ENCODE results near the gene KDM4C. TPM values are rescaled to one million over a fixed set of nuclear protein-coding genes. Genes with fewer than 3 reads are reported as not detected.
A peak's percentile ranks its signal among the peaks of the same experiment; 100 is the strongest.
"Not testable (repeated sequence)": the region's sequence is repeated elsewhere in the genome, so short reads cannot be mapped to it uniquely, and the experiment has no call there.

KDM4C gene
- total RNA-seq (10 to 100 TPM; 40.2 to 54.4 TPM), polyA plus RNA-seq (10 to 100 TPM in 1 of 2 donors, 1 to 10 TPM in 1; 9.5 to 16.5 TPM)
- long read RNA-seq, donor 1, partial matches to known transcripts: 3 of 19 reads
- long read RNA-seq, donor 1, other reads (novel, unspliced or antisense): 14 of 19 reads
- long read RNA-seq, donor 2, full-length matches to known transcripts: 8 of 33 reads
- long read RNA-seq, donor 2, partial matches to known transcripts: 8 of 33 reads
- long read RNA-seq, donor 2, other reads (novel, unspliced or antisense): 17 of 33 reads

GRCh38 chr9:6757456-6758247 is at the start of gene KDM4C:
Gene KDM4C (plus strand): TSS chr9:6757973. CDS start chr9:6792989, 35,016 bp downstream.
- peak; percentile 98 for DNase-seq
- peak within 1 kb of the TSS; percentile 86 to 95 for H3K4me3 ChIP-seq (ENCODE audit: low read length in 2 of 2)
- no peaks in the 10 kb centered on the region for H3K36me3 ChIP-seq (ENCODE audit: control insufficient read depth in 1 of 2, insufficient read depth in 2 of 2, low read length in 1 of 2)
- H3K27ac ChIP-seq (ENCODE audit: low read depth in 1 of 2, low read length in 2 of 2): peak within 1 kb of the TSS; percentile 90 to 91
- 0% methylated on average over 69 to 80 of the region's 80 CpGs for WGBS, 2 donors
- no peaks in the 10 kb centered on the region for H3K4me1 ChIP-seq (ENCODE audit: control insufficient read depth in 1 of 2, insufficient read depth in 2 of 2, low read length in 2 of 2)
- no peaks in the 10 kb centered on the region for H3K9me3 ChIP-seq (ENCODE audit: control insufficient read depth, low read length)
- intact Hi-C loops (cut with DNase I): loop anchor here in 1 of 2 donors (1.0 to 10.0 kb wide), 4 partner anchors 55 to 750 kb away; a partner anchor contains a TSS
- no peaks in the 10 kb centered on the region for H3K27me3 ChIP-seq (ENCODE audit: control insufficient read depth in 1 of 2, insufficient read depth in 2 of 2, low read length in 1 of 2)
- peak; percentile 97 for ATAC-seq (ENCODE audit: low FRiP score)

- no peaks in the 10 kb centered on the region for H3K36me3 ChIP-seq (ENCODE audit: control insufficient read depth in 1 of 2, insufficient read depth in 2 of 2, low read length in 1 of 2)
- no peaks in the 10 kb centered on the region for H3K9me3 ChIP-seq (ENCODE audit: control insufficient read depth, low read length)
- H3K4me1 ChIP-seq (ENCODE audit: control insufficient read depth in 1 of 2, insufficient read depth in 2 of 2, low read length in 2 of 2): no peaks in the 10 kb centered on the region
- no peak overlapping the region for H3K4me3 ChIP-seq (ENCODE audit: low read length in 2 of 2)
- H3K27ac ChIP-seq (ENCODE audit: low read depth in 1 of 2, low read length in 2 of 2): no peak overlapping the region
- no peak for DNase-seq
- no peak for ATAC-seq (ENCODE audit: low FRiP score)
- intact Hi-C loops (cut with DNase I): no loop called here
- WGBS, 2 donors: 93 to 97% methylated on average over 2 of the region's 2 CpGs
- H3K27me3 ChIP-seq (ENCODE audit: control insufficient read depth in 1 of 2, insufficient read depth in 2 of 2, low read length in 1 of 2): no peaks in the 10 kb centered on the region
Observed at GRCh38 chr9:6708732-6709131, 49.0 kb upstream of the KDM4C start.

- Histone ChIP-seq H3K36me3 (ENCODE audit: control insufficient read depth in 1 of 2, insufficient read depth in 2 of 2, low read length in 1 of 2) (no peaks in the 10 kb centered on the region), H3K4me1 (ENCODE audit: control insufficient read depth in 1 of 2, insufficient read depth in 2 of 2, low read length in 2 of 2) (no peaks in the 10 kb centered on the region), H3K9me3 (ENCODE audit: control insufficient read depth, low read length) (no peaks in the 10 kb centered on the region), H3K4me3 (ENCODE audit: low read length in 2 of 2) (no peak overlapping the region), H3K27me3 (ENCODE audit: control insufficient read depth in 1 of 2, insufficient read depth in 2 of 2, low read length in 1 of 2) (no peaks in the 10 kb centered on the region), H3K27ac (ENCODE audit: low read depth in 1 of 2, low read length in 2 of 2) (no peak overlapping the region)
- intact Hi-C loops (cut with DNase I): no loop called here
- DNase-seq (no peak), ATAC-seq (ENCODE audit: low FRiP score) (no peak)
- WGBS, 2 donors: 67 to 71% methylated on average over 3 of the region's 3 CpGs
Observed at GRCh38 chr9:6711403-6711802, 46.4 kb upstream of the KDM4C start.

- no peak for DNase-seq
- H3K4me1 ChIP-seq (ENCODE audit: control insufficient read depth in 1 of 2, insufficient read depth in 2 of 2, low read length in 2 of 2): no peaks in the 10 kb centered on the region
- no peak overlapping the region for H3K4me3 ChIP-seq (ENCODE audit: low read length in 2 of 2)
- no peak for ATAC-seq (ENCODE audit: low FRiP score)
- intact Hi-C loops (cut with DNase I): no loop called here
- WGBS, 2 donors: 85 to 91% methylated on average over 3 of the region's 3 CpGs
- no peak overlapping the region for H3K27ac ChIP-seq (ENCODE audit: low read depth in 1 of 2, low read length in 2 of 2)
- no peaks in the 10 kb centered on the region for H3K36me3 ChIP-seq (ENCODE audit: control insufficient read depth in 1 of 2, insufficient read depth in 2 of 2, low read length in 1 of 2)
- no peaks in the 10 kb centered on the region for H3K27me3 ChIP-seq (ENCODE audit: control insufficient read depth in 1 of 2, insufficient read depth in 2 of 2, low read length in 1 of 2)
- H3K9me3 ChIP-seq (ENCODE audit: control insufficient read depth, low read length): no peaks in the 10 kb centered on the region
Observed at GRCh38 chr9:6712041-6712440, 45.7 kb upstream of the KDM4C start.

GRCh38 chr9:6714176-6714575 is 43.6 kb upstream of the KDM4C start:
- Histone ChIP-seq H3K9me3 (ENCODE audit: control insufficient read depth, low read length) (no peaks in the 10 kb centered on the region), H3K27me3 (ENCODE audit: control insufficient read depth in 1 of 2, insufficient read depth in 2 of 2, low read length in 1 of 2) (no peaks in the 10 kb centered on the region), H3K4me3 (ENCODE audit: low read length in 2 of 2) (no peak overlapping the region), H3K27ac (ENCODE audit: low read depth in 1 of 2, low read length in 2 of 2) (no peak overlapping the region), H3K4me1 (ENCODE audit: control insufficient read depth in 1 of 2, insufficient read depth in 2 of 2, low read length in 2 of 2) (no peaks in the 10 kb centered on the region), H3K36me3 (ENCODE audit: control insufficient read depth in 1 of 2, insufficient read depth in 2 of 2, low read length in 1 of 2) (no peaks in the 10 kb centered on the region)
- intact Hi-C loops (cut with DNase I): no loop called here
- no peak for DNase-seq
- WGBS, 2 donors: 94 to 95% methylated on average over 2 of the region's 2 CpGs
- ATAC-seq (ENCODE audit: low FRiP score): no peak

- H3K4me3 ChIP-seq (ENCODE audit: low read length in 2 of 2); H3K27ac ChIP-seq (ENCODE audit: low read depth in 1 of 2, low read length in 2 of 2): not testable (repeated sequence)
- WGBS, 2 donors: 92 to 94% methylated on average over 28 of the region's 28 CpGs
Observed at GRCh38 chr9:6715153-6715754, 42.5 kb upstream of the KDM4C start.

GRCh38 chr9:6715755-6716643 is 41.8 kb upstream of the KDM4C start:
- Histone ChIP-seq H3K4me3 (ENCODE audit: low read length in 2 of 2) (peak overlapping the region in 1 of 2 donors; percentile 5), H3K9me3 (ENCODE audit: control insufficient read depth, low read length) (no peaks in the 10 kb centered on the region), H3K27ac (ENCODE audit: low read depth in 1 of 2, low read length in 2 of 2) (no peak overlapping the region), H3K36me3 (ENCODE audit: control insufficient read depth in 1 of 2, insufficient read depth in 2 of 2, low read length in 1 of 2) (no peaks in the 10 kb centered on the region), H3K4me1 (ENCODE audit: control insufficient read depth in 1 of 2, insufficient read depth in 2 of 2, low read length in 2 of 2) (no peaks in the 10 kb centered on the region), H3K27me3 (ENCODE audit: control insufficient read depth in 1 of 2, insufficient read depth in 2 of 2, low read length in 1 of 2) (no peaks in the 10 kb centered on the region)
- ATAC-seq (ENCODE audit: low FRiP score) (peak; percentile 63), DNase-seq (peak; percentile 83 to 85)
- intact Hi-C loops (cut with DNase I): no loop called here
- WGBS, 2 donors: 19 to 31% methylated on average over 55 to 61 of the region's 61 CpGs

More at GRCh38 chr9:6715153-6715754, 42.5 kb upstream of the KDM4C start:
- H3K9me3 ChIP-seq (ENCODE audit: control insufficient read depth, low read length); ATAC-seq (ENCODE audit: low FRiP score); DNase-seq; H3K36me3 ChIP-seq (ENCODE audit: control insufficient read depth in 1 of 2, insufficient read depth in 2 of 2, low read length in 1 of 2); H3K27me3 ChIP-seq (ENCODE audit: control insufficient read depth in 1 of 2, insufficient read depth in 2 of 2, low read length in 1 of 2); H3K4me1 ChIP-seq (ENCODE audit: control insufficient read depth in 1 of 2, insufficient read depth in 2 of 2, low read length in 2 of 2); intact Hi-C loops (cut with DNase I): not testable (repeated sequence)

- Histone ChIP-seq H3K9me3 (ENCODE audit: control insufficient read depth, low read length) (no peaks in the 10 kb centered on the region), H3K4me3 (ENCODE audit: low read length in 2 of 2) (no peak overlapping the region), H3K27me3 (ENCODE audit: control insufficient read depth in 1 of 2, insufficient read depth in 2 of 2, low read length in 1 of 2) (no peaks in the 10 kb centered on the region), H3K27ac (ENCODE audit: low read depth in 1 of 2, low read length in 2 of 2) (no peak overlapping the region), H3K4me1 (ENCODE audit: control insufficient read depth in 1 of 2, insufficient read depth in 2 of 2, low read length in 2 of 2) (no peaks in the 10 kb centered on the region), H3K36me3 (ENCODE audit: control insufficient read depth in 1 of 2, insufficient read depth in 2 of 2, low read length in 1 of 2) (no peaks in the 10 kb centered on the region)
- WGBS, 2 donors: 86 to 89% methylated on average over 9 of the region's 9 CpGs
- intact Hi-C loops (cut with DNase I): no loop called here
- DNase-seq (no peak), ATAC-seq (ENCODE audit: low FRiP score) (no peak)
Observed at GRCh38 chr9:6716766-6717165, 41.0 kb upstream of the KDM4C start.
